Endothelial cell of umbilical vein (primary cell): ENCODE measurements around the gene TUBGCP2. TPM values are rescaled to one million over a fixed set of nuclear protein-coding genes. Genes with fewer than 3 reads are reported as not detected.

Experiments used
- BruUV-seq: library from RNA; stranded (reverse); fragments of 400-500 nt; replicated peaks from 2 replicates; lab custom pipeline; 2021; lab: Mats Ljungman, UMichigan
- CTCF ChIA-PET: fragments of 300-600, 350-600 bp; sonication (Branson Sonifier 250); formaldehyde crosslinking; loops from one replicate; lab custom pipeline; 2021; ENCODE audit warnings: antibody characterized with exemption, inconsistent platforms; lab: Charles Lee
- POLR2A ChIA-PET: fragments of 300-600, 350-600 bp; sonication (Branson Sonifier 250); formaldehyde crosslinking; loops from one replicate; lab custom pipeline; 2021; ENCODE audit warnings: antibody characterized with exemption, inconsistent platforms; lab: Charles Lee
- DNase-seq: peaks from one replicate; pipeline ENCODE4 v3.0.0-alpha.2; 2011; ENCODE audit warnings: low read depth, low spot score
- FAIRE-seq: peaks from 2 replicates; lab custom pipeline; 2011; peaks lifted over from hg19 to GRCh38; lab: Jason Lieb, UNC
- H2AFZ ChIP-seq: 2 replicates; pipeline ENCODE4 v1.6.0; 2012; ENCODE audit warnings: low read depth, low read length, control low read depth, inconsistent platforms
- H3K27ac ChIP-seq: 2 replicates; pipeline ENCODE4 v1.5.1; 2011; ENCODE audit warnings: low read depth, mild to moderate bottlenecking, control low read depth, low read length, moderate library complexity; ENCODE audit not compliant: insufficient read depth
- H3K27me3 ChIP-seq, 2 experiments: 2 replicates each; pipeline versions ENCODE4 v1.6.0 to v1.6.1; 2011; ENCODE audit warnings: low read length in 2 of 2, mixed read lengths in 1 of 2; ENCODE audit not compliant: control insufficient read depth in 2 of 2, insufficient read depth in 2 of 2
- H3K36me3 ChIP-seq, 2 experiments: 2 replicates in 1 of 2; 3 replicates in 1 of 2; pipeline ENCODE4 v1.5.1; 2011; ENCODE audit warnings: low read length in 2 of 2, mild to moderate bottlenecking in 1 of 2, moderate library complexity in 1 of 2; ENCODE audit not compliant: control insufficient read depth in 2 of 2, insufficient read depth in 2 of 2; ENCODE audit errors: extremely low read depth in 1 of 2
- H3K4me1 ChIP-seq: 3 replicates; pipeline ENCODE4 v1.5.1; 2011; ENCODE audit warnings: mild to moderate bottlenecking, low read length; ENCODE audit not compliant: control insufficient read depth, insufficient read depth; ENCODE audit errors: extremely low read depth
- H3K4me2 ChIP-seq: 2 replicates; pipeline ENCODE4 v1.6.1; 2011; ENCODE audit warnings: low read length, control low read depth, mixed read lengths; ENCODE audit not compliant: insufficient read depth
- H3K4me3 ChIP-seq, 3 experiments: fragments of 200-600 bp in 1 of 3; sonication (generic), shearing (Covaris generic) in 1 of 3; replicated peaks in 1 of 3; 2 replicates each; pipeline ENCODE4 v1.5.1; 2011 to 2016; ENCODE audit warnings: control low read depth in 3 of 3, low read length in 3 of 3, mild to moderate bottlenecking in 2 of 3, inconsistent platforms in 1 of 3, low read depth in 1 of 3, moderate library complexity in 1 of 3; ENCODE audit not compliant: insufficient read depth in 1 of 3
- H3K79me2 ChIP-seq: 2 replicates; pipeline ENCODE4 v1.6.0; 2012; ENCODE audit warnings: low read length, inconsistent platforms; ENCODE audit not compliant: control insufficient read depth, insufficient read depth
- H3K9ac ChIP-seq: replicated peaks from 2 replicates; pipeline ENCODE3; 2011; ENCODE audit warnings: low read length, control low read depth; ENCODE audit not compliant: insufficient read depth; ENCODE audit errors: extremely low read depth
- H3K9me1 ChIP-seq: replicated peaks from 3 replicates; pipeline ENCODE4 v1.6.0; 2011; ENCODE audit warnings: mild to moderate bottlenecking, low read length; ENCODE audit not compliant: control insufficient read depth, insufficient read depth; ENCODE audit errors: extremely low read depth
- H3K9me3 ChIP-seq: replicated peaks from 2 replicates; pipeline ENCODE4 v1.5.1; 2012; ENCODE audit warnings: low read length, inconsistent platforms; ENCODE audit not compliant: control insufficient read depth, insufficient read depth
- H4K20me1 ChIP-seq: replicated peaks from 2 replicates; pipeline ENCODE3; 2011; ENCODE audit warnings: mild to moderate bottlenecking, low read length; ENCODE audit not compliant: control insufficient read depth, insufficient read depth; ENCODE audit errors: extremely low read depth
- CTCF ChIP-seq, 2 donors: IDR thresholded peaks; 1 replicate in 1 of 2; 2 replicates in 1 of 2; pipeline ENCODE4 v1.5.1; 2011; ENCODE audit warnings: low read length in 2 of 2, mild to moderate bottlenecking in 2 of 2, moderate library complexity in 2 of 2, control low read depth in 1 of 2, inconsistent platforms in 1 of 2, low read depth in 1 of 2; ENCODE audit not compliant: insufficient read depth in 1 of 2; ENCODE audit errors: extremely low read depth in 1 of 2
- EZH2 ChIP-seq: IDR thresholded peaks from 2 replicates; pipeline ENCODE4 v1.6.1; 2012; ENCODE audit warnings: borderline replicate concordance, low read depth, mild to moderate bottlenecking, moderate library complexity, low read length, inconsistent platforms; ENCODE audit not compliant: severe bottlenecking
- FOS ChIP-seq: IDR thresholded peaks from 2 replicates; pipeline ENCODE4 v1.6.1; 2011; ENCODE audit warnings: mild to moderate bottlenecking, low read length, moderate library complexity, borderline replicate concordance; ENCODE audit not compliant: insufficient read depth
- GATA2 ChIP-seq: IDR thresholded peaks from 2 replicates; pipeline ENCODE4 v1.7.0; 2011; ENCODE audit warnings: low read depth, mild to moderate bottlenecking, moderate library complexity, mixed read lengths, low read length; ENCODE audit not compliant: insufficient read length, insufficient read depth
- JUN ChIP-seq: IDR thresholded peaks from 2 replicates; pipeline ENCODE4 v1.6.1; 2011; ENCODE audit warnings: borderline replicate concordance, low read depth; ENCODE audit not compliant: insufficient read length, insufficient read depth
- MAX ChIP-seq: IDR thresholded peaks from 2 replicates; pipeline ENCODE4 v1.6.1; 2011; ENCODE audit not compliant: insufficient read depth, insufficient read length
- MYC ChIP-seq: IDR thresholded peaks from one replicate; pipeline ENCODE4 v1.6.1; 2011; ENCODE audit warnings: mild to moderate bottlenecking, low read depth, low read length
- POLR2A ChIP-seq: IDR thresholded peaks from 2 replicates; pipeline ENCODE4 v1.6.1; 2012; ENCODE audit warnings: low read depth, mild to moderate bottlenecking, control low read depth, low read length
- POLR2AphosphoS5 ChIP-seq: IDR thresholded peaks from 2 replicates; pipeline ENCODE4 v1.6.1; 2012; ENCODE audit warnings: low read depth, mild to moderate bottlenecking, control low read depth, low read length, moderate library complexity; ENCODE audit not compliant: insufficient read depth
- dilution Hi-C: fragments of 300-500 bp; cut with MboI; formaldehyde crosslinking; loops from one replicate; pipeline ENCODE4 v1.15.0; 2019; ENCODE audit warnings: low sequenced_read_pairs; ENCODE audit not compliant: extremely low pct_ligation_motif_present
- intact Hi-C: fragments of 100-400 bp; cut with micrococcal nuclease; formaldehyde crosslinking; loops from one replicate; pipeline ENCODE4 v1.10.0; 2022
- polyA plus RNA-seq, 4 experiments: library from polyadenylated mRNA; depleted of rRNA in 3 of 4; stranded (reverse) in 3 of 4; unstranded in 1 of 4; fragments of >200 nt; gene quantifications; 2 replicates each; pipeline versions ENCODE4 v1.2.1 to v1.2.3, GENCODE V29; 2011 to 2012; ENCODE audit warnings: missing spikeins in 1 of 4
- total RNA-seq: library from RNA; stranded (reverse); gene quantifications from 2 replicates; pipeline ENCODE4 v1.2.3, GENCODE V29; 2021

Gene TUBGCP2
- total and polyA plus RNA-seq, 2 donors (not counting 3 experiments of a cell fraction or from before 2014, with no cell fraction given), result 37.1 to 53.1 TPM

GRCh38 chr10:133246236-133246626, 62.4 kb downstream of the TUBGCP2 start:
- dilution Hi-C loops, result no loop called here

More at GRCh38 chr10:133246236-133246626, 62.4 kb downstream of the TUBGCP2 start:
- no peaks in the 10 kb centered on the region for H3K4me1 ChIP-seq
- H3K27me3 ChIP-seq, result no peaks in the 10 kb centered on the region
- no peak overlapping the region for H3K4me3 ChIP-seq
- no peaks in the 10 kb centered on the region for H3K36me3 ChIP-seq
- H3K9me3 ChIP-seq, result no peaks in the 10 kb centered on the region
- ChIA-PET CTCF (interaction anchor here (0.8 to 1.2 kb wide), 3 partner anchors 10 to 13 kb away, joined by 3 read pairs; no protein-coding TSS in a partner anchor), POLR2A (no interaction called here)
- TF ChIP-seq FOS, result no peak
- TF ChIP-seq MYC, result no peak
- TF ChIP-seq JUN, result no peak
- TF ChIP-seq GATA2, result no peak
- no peak for TF ChIP-seq MAX
- TF ChIP-seq EZH2, result no peak
- no peak for TF ChIP-seq POLR2A
- no peak for TF ChIP-seq CTCF (IDR thresholded peaks at IDR 0.05; ENCODE audit: extremely low read depth in 1 of 2, insufficient read depth in 1 of 2, low read depth in 1 of 2, low read length in 2 of 2)
- TF ChIP-seq POLR2AphosphoS5, result no peak
- H3K79me2 ChIP-seq, result no peaks in the 10 kb centered on the region
- H2AFZ ChIP-seq, result no peak overlapping the region
- H4K20me1 ChIP-seq, result no peaks in the 10 kb centered on the region
- no TSS peak for BruUV-seq
- no peak overlapping the region for H3K9ac ChIP-seq
- H3K9me1 ChIP-seq, result no peaks in the 10 kb centered on the region
- no peak overlapping the region for H3K27ac ChIP-seq
- no peak for DNase-seq
- no peak for FAIRE-seq
- intact Hi-C loops, result no loop called here
- no peak overlapping the region for H3K4me2 ChIP-seq
